RCC 7860 (cell line): ENCODE data around the gene COQ4.
"Not testable (repeated sequence)": the region's sequence is repeated elsewhere in the genome, so short reads cannot be mapped to it uniquely, and the experiment has no call there.

Experiments used
- DNase-seq: peaks from one replicate; pipeline ENCODE4 v3.0.0-alpha.2; 2015; ENCODE audit warnings: low spot score
- FAIRE-seq: peaks from 2 replicates; lab custom pipeline; 2012; peaks lifted over from hg19 to GRCh38; lab: Jason Lieb, UNC

The COQ4 gene

DNA sequence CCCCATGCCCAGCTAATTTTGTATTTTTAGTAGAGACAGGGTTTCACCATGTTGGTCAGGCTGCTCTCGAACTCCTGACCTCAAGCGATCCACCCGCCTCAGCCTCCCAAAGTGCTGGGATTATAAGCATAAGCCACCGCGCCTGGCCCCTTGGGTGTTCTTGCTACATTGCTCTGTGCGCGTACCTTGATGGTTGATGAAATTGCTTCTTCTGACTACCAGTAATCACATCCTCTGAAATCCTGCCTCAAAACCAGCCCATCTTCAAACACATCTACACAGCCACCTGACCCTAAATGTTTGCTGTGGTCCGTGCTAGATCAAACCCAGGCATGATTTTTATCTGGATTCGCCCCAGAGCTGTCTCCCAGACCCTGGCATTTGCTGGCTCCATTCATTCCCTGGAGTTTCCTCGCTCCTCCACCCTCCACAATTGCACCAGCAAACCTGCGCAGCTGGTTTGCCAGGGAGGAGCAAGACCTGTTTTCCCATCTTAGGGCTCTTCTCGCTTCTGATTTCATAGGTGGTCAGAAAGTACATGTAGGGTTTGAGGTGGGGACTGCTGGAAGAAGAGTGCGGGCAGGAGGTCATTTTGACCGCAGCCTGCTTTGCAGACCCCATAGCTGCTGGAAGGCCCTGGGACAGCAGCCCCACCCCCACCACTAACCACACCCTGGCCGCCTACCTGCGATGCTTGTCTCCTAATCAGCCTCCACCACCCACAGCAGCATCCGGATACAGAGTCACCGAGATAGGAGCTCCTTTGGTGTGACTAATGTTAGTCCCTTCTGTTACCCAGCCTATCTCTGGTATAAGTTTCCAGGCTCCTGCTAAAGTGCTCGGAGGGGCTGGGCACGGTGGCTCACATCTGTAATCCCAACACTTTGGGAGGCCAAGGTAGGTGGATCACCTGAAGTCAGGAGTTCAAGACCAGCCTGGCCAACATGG lies 23.8 kb upstream of the COQ4 start:
- FAIRE-seq (no peak), DNase-seq (no peak)

DNA sequence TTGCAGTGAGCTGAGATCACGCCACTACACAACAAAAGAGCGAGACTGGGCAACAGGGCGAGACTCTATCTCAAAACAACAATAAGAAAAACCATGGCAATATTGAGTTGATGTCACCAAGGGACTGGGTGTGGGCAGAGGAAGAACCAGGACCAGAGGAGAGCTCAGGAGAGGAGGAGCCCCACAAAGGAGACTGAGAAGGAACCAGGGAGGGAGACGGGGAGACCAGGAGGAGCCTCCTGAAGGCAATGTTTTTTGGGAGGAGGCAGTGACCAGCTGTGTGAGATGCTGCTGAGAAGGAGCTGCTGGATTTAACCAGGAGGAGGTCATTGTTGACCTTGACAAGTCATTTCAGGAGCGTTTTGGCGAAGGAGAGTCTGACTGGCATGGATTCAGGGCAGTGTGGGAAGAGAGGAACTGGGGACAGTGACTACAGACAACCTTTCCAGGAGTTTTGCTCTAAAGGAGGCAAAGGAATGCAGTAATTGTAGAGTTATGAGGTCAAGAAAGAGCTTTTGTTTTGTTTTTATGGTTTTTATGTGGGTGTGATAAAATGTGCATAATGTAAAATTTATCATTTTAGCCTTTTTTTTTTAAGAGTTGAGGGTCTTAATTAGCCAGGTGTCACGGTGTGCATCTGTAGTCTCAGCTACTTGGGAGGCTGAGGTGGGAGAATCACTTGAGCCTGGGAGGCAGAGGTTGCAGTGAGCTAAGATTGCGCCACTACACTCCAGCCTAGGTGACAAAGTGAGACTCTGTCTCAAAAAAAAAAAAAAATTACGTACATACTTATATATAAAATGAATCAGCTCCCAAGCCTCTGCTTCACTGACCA lies 18.3 kb upstream of the COQ4 start:
- no peak for FAIRE-seq
- DNase-seq = no peak

DNA sequence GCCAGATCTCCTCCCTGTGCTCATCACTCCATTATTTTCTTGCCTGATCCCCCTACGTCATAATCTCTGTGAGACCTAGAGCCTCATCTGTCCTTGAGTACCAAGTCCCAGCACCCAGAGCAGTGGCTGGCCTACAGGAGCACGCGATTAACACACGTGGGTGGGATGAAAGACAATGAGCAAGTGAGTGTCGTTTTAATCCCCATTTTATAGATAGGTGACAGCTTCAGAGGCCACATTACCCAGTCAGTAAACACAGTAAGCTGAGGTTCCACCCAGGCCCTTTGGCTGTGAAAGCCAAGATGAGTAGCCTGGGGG lies 17.7 kb upstream of the COQ4 start:
- DNase-seq (no peak), FAIRE-seq (no peak)

DNA sequence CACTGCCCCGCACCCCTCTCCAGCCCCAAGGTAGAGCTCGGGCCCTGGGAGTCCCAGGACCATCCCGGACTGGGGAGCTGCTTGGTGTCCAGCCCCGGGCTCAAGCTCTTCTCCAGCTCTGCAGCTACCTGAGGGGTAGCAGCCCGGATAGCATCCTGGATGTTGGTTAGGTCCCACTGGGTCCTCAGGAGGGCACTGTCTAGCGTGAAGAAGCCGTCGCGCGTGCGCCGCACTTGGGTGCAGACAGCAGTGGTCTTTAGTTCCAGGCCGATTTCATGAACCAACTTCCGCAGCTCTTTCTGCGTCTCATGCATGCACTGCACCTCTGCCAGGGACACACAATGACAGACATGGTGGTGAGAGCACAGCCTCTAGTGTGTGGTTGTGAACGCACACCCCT lies 13.1 kb upstream of the COQ4 start:
- DNase-seq (no peak), FAIRE-seq (no peak)

DNA sequence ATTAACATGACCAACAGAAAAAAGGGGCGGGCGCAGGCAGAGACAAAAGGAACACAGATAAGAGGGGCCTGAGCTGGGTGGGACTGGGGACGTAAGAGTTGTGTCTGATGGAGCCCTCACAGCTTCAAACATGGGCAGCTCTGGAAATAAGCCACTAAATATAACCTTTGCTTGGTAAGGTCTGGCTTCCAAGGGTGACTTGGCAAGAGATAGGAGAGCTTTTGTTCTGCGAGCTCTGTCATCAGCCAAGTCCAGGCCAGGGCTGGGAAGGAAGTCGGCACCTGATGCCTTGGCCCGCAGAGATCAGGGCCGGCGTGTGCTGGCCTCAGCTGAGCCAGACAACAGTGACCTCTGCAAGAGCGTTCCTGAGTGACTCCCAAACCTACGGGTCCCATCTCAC lies 12.2 kb upstream of the COQ4 start:
- no peak for FAIRE-seq
- DNase-seq = no peak

DNA sequence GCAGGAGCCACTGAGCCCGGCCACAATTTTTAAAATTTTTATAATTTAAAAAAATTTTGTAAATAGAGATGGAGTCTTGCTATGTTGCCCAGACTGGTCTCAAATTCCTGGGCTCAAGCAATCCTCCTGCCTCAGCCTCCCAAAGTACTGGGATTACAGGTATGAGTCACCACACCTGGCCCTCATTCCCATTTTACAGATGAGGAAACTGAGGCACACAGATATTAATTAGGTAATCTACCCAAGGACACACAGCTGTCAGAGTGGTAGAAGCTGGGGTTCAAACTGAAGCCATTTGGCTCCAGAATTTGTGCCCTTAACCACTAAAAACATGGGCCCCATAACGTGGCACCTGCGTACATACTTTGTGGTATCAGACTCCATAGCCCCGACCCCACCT lies 7.9 kb upstream of the COQ4 start:
- no peak for DNase-seq
- no peak for FAIRE-seq

DNA sequence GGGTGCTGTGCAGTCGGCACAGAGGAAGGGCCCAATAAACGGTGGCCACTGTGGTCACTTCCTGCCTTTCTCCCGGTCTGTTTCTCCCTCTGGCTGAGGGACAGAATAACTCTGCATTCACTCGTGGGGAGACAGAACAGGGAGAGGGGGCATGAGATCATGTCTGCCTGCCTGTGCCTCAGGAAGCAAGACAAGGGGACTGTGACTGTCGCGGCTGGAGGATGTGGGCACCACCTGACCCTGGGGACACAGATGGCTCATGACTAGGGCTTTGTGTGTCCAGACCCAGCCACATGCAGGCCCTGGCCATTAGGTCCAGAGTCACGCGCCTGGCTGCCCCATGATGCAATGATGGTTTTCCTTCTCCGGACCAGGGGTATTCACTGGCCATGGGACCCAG lies 6.2 kb upstream of the COQ4 start:
- no peak for FAIRE-seq
- DNase-seq = no peak

DNA sequence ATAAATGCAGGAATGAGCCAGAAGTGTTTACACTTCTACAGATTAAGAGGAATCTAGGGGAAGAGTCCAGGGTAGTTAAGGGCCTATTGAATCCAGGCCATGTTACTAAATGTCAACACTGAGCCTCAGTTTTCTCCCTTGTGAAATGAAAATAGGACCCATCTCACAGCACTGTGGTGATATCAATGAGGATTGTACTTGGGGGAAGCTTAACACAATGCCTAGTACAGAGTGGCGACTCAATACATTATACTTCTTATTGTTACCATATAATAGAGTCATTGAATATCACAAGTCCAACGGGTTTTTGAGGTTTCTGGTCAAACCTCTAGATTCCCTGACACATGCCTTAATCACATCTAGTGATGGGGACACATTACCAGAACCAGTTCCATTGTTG lies 5.0 kb upstream of the COQ4 start:
- DNase-seq (no peak), FAIRE-seq (no peak)

DNA sequence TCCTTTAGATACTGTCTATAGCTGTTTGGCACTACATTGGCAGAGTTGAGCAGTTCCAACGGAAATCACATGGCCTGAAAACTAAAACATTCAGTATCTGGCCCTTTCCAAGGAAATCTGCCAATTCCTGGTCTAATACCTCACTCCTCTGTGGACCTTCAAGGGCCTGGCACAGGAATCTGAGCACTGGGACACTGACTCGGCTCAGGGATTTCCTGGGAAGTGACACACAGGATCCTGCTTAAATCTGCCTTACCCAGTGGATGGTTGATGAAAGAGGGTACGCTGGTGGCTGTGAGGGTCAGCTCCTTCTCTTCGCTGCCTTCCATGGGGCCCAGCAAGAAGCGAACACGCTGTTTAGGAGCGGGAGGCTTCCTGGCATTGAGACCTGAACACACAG lies 1.3 kb upstream of the COQ4 start:
- FAIRE-seq (no peak), DNase-seq (no peak)

DNA sequence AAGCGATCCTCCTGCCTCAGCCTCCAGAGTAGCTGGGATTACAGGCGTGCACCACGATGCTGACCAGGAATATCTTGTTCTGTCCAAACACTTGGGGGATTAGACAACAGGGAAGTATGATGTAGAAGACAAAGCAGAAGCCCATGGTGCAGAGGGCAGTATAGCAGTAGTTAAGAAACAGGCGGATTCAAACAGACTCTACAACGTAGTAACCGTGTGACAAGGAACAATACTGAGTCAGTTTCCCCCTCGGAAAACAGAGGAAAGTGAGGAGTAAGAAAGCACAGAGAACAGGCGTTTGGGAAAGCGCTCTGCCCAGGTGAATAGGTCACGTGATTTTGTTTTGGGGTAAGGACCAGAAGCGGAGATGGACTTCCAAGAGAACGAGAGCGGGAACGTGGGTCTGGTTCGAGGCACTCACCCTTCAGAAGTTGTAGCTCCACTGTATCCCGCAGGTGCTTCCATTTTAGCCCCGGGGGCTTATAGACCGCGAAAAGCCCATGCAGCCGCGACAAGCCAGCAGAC lies 698 bp upstream of the COQ4 start:
- DNase-seq (no peak), FAIRE-seq (no peak)

DNA sequence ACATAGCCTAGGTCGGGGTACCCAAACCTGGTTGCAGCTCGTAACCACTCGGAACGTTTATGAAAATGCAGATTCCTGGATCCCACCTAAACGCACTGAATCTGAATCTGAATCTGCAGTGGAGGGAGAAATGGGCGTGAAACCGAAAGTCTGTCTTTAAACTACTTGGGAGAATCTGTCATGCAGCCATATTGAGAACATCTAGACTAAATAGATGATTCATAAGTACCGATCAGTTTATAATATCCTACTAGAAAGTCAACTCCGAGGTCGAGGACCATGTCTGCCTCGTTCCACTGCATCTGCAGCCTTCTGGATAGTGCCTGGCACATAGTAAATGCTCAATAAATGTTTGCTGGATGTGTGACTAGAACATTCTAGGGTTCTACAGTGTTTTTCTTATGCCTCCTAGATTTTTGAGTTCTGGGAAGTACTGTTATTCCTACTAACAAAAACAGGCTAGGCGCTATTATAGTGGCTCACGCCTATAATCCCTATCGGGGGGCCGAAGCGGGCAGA lies 632 bp downstream of the COQ4 start:
- DNase-seq (no peak), FAIRE-seq (no peak)

DNA sequence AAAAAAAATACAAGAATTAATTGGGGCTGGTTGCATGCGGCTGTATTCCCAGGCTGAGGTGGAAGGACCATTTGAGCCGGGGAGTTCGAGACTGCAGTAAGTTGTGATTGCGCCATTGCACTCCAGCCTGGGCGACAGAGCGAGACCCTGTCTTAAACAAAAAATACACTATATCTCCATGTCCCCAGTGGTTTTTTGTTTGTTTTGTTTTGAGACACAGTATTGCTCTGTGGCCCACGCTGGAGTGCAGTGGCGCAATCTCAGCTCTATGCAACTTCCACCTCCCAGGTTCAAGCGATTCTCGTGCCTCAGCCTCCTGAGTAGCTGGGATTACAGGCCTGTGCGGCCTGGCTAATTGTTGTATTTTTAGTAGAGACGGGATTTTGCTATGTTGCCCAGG lies 1.2 kb downstream of the COQ4 start:
- FAIRE-seq = no peak

DNA sequence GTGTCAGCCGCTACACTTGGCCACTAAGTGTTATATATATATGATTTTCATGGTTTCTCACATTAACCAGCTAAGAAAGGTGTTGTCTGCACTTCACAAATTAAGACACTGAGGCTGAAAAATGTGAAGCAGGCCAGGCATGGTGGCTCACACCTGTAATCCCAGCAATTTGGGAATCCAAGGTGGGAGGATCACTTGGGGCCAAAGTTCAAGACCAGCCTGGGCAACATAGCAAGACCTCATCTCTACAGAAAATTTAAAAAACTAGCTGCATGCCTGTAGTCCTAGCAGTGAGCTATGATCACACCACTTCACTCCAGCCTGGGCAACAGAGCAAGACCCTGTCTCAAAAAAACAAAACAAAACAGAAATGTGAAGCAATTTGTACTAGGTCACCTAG lies 1.8 kb downstream of the COQ4 start:
- DNase-seq (no peak), FAIRE-seq (no peak)

More for the DNA sequence above, 1.2 kb downstream of the COQ4 start:
- no peak for DNase-seq

DNA sequence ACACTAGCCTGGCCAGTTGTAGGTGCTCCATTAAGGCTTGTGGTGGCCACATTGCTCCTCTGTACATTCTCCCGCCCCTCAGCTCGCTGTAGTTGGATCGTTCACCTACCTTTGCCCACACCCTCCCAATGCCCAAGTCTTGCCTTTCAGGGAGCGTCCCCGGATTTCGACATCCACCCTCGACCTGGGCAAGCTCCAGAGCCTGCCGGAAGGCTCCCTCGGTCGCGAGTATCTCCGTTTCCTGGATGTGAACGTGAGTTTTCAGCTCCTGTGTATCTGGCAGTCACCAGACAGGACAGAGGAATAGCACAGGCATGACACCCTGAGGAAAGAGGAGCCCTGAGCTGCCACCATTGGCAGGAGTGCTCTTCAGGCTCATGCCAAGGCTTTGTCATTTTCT lies 3.0 kb downstream of the COQ4 start:
- DNase-seq (no peak), FAIRE-seq (no peak)

DNA sequence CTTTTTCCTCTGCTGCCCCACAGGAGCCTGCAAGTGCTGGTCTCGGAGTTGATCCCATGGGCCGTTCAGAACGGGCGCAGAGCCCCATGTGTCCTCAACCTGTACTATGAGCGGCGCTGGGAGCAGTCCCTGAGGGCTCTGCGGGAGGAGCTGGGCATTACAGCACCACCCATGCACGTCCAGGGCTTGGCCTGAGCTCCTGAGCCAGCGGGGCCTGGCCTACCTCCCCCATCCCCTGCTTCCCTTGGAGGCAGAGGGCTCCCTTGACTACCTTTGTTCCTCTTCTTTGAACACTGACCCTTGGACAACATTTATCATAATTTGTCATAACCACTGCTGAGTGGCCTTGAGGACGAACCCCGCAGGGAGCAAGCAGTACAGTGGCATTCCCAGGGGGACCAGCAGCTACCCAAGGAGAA lies 10.8 kb downstream of the COQ4 start:
- DNase-seq = no peak
- FAIRE-seq = no peak

DNA sequence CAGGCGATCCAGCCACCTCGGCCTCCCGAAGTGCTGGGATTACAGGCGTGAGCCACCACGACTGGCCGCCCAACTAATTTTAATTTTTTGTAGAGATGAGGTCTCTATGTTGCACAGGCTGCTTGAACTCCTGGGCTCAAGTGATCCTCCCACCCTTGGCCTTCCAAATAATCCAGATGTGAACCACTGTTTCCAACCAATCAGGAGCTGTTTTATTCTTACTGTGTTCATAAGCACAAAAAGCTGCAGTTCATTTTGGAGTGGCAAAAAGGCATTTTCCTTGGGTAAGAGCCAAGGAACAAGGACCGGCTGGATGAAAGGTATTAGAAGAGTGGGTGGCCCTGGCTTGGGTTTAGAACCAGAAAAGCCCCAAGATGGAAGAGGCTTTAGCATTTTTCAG lies 12.5 kb downstream of the COQ4 start:
- DNase-seq = no peak
- FAIRE-seq = no peak

DNA sequence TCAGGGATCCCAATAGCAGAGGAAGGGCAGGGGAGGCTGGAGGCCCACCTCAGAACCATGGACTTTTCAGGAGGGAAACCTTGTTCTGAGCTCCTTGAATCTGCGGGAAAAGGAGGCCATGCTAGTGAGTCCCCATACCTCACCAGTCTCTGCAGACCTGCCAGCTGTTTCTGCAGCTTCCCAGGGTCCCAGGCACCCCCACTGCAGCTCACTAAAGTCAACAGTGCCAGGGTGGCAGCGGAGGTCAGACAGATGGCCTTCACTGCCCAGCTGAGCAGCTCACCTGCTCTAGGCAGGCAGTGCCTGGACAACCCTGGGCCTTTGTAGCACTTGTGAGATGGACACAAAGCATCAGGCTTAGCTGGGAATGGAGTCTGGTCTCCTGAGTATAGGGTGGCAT lies 13.3 kb downstream of the COQ4 start:
- FAIRE-seq = no peak
- no peak for DNase-seq

DNA sequence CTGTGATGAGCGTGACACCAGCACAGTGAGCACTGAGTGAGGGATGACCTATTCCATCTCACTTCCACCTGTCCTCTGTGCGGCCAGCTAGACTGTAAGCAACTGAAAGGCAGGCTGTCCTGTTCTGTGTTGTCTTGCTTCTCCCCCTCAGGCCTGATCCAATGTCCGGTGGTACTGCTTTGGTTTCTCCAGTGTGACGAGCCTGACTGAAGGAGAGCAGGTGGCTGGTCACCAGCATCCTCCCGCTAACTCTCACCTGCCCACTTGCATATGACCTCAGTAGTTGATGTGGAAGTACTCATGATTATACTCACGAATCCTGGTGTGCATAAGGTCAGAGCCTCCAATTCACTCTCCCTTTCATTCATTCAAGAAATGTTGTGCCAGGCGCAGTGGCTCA lies 15.3 kb downstream of the COQ4 start:
- DNase-seq (no peak), FAIRE-seq (no peak)

DNA sequence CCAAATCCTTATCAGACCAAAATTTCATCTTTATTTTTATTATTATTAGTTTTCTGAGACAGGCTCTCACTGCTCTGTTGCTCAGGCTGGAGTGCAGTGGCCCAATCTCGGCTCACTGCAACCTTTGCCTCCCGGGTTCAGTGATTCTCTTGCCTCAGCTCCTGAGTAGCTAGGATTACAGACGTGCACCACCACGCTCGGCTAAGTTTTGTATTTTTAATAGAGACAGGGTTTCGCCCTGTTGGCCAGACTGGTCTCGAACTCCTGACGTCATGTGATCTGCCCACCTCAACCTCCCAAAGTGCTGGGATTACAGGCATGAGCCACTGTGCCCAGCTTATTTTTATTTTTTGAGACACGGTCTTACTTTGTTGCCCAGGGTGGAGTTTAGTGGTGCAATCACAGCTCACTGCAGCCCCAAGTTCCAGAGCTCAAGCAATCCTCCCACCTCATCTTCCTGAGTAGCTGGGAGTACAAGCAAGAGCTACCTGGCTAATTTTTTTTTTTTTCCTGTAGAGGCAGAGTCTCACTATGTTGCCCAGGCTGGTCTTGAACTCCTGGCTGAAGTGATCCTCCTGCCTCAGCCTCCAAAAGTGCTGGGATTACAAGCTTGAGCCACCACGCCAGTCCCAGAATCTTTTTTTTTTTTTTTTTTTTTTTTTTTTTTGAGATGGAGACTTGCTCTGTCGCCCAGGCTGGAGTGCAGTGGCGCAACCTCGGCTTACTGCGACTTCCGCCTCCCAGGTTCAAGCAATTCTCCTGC lies 16.4 kb downstream of the COQ4 start:
- DNase-seq, FAIRE-seq: not testable (repeated sequence)

DNA sequence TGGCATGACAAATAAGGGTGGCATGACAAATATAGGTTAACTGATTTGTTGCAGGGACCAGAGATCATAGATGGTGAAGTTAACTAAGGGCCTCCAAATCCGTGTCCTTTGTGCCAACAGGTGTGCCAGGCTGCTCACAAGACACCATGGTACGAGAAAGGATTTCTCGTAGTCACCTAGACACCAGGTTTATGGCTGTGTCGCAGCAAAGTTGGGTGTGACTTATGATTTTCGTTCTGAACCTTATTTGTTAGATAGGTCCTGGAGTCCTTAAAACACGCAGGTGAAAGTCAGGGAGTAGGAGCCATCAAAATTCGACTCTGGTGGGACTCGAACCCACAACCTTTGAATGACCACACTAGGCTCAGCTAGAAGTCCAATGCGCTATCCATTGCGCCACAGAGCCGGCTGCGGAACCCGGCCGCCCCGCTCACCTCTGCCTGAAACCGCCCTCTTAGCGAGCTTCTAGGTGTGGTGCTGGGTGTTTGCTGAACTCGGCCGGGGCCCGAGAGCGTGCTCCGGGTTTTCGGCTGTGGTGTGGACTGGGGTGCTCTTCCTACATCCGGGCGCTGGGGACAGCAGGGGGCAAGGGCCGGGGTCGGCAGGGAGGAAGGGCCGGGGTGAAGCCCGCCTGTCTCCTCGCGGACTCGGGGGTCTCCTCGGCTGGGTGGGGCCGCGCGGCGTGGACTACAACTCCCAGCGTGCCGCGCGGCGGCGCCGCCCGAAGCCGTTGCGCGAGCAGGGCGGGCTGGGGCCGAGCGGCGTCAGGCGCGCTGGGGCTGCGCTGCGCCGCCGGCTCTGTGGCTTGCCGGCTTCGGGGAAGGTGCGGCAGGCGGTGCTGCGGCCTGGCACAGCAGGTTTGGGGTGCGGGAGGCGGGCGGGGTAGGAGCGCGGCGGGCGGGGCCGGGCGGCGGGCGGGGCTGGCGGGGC lies 17.4 kb downstream of the COQ4 start, which contains the start of gene SLC27A4:
SLC27A4 (plus strand) TSS at position 767 of the 930 bp plus-strand sequence. CDS start 2,606 bp downstream, outside the sequence.
- DNase-seq (peak; percentile 94), FAIRE-seq (peak; percentile 47)
